ENCODE measurements around the gene CPAMD8.
"Not testable (repeated sequence)": the region's sequence is repeated elsewhere in the genome, so short reads cannot be mapped to it uniquely, and the experiment has no call there.

The CPAMD8 gene

DNA sequence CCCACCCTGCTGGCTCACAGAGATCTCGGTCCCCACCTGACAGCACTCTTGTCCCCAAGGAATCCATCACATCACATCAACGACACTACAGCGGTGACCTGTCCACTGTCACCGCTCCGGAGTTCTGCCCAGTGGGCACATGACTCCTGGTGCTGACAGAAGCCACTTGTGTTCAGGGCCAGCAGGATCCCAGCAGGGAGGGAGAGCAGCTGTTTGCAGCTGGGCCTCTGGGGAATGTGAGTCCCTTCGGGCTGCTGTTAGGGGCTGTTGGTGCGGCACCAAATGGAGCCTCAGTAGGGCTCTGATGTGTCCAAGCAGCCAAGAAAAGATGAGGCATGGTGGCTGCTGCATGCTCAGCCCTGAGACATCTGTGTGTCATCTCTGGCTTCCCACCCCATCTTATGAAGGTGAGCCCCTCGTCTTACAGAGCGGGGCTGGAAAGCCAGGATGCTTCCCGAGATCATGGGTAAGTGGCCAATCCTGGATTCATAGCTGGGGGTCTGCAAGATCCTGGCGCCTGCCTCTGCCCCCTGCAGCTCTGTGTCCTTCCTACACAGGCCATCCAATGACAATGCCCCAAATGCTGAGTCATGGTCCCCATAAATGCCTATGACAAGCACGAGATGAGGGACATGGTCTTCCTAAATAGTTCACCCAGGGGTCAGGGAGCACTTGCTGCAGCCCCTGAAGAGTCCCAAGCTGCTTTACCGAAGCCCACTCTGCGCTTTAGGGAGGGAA, 81.8 kb downstream of the CPAMD8 start:
- no peak for DNase-seq

DNA sequence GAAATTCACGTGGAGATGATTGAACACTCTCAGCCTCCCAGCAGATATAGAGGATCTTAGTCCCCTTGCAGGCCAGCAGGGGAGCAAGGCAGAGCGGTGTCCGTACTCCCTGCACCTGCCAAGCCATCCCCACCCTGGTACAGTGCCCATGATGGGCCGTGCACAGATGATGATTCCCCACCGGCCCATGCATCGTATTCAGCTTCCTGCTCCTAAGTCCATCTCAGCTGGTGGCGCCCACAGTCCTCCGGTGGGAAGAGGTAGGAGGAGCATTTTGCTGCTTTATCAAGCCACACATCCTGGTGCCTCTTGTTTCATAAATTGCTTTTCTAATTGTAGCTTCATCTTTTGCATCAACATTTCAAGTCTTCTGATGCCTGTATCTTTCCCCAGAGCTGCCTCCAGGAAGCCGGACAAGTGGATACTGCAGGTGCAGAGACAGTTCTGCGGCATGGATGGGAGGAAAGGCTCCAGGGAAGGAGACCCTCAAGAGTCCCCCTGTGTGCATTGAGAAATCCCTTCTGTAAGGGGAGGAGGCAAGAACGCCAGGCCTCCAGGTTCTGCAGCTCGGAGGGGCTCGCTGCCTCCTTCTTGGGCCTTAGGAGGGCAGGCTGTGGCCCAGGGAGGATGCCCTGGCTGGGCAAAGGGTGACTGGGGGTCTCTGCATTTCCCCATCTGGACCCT, 82.5 kb downstream of the CPAMD8 start:
- DNase-seq: no peak

DNA sequence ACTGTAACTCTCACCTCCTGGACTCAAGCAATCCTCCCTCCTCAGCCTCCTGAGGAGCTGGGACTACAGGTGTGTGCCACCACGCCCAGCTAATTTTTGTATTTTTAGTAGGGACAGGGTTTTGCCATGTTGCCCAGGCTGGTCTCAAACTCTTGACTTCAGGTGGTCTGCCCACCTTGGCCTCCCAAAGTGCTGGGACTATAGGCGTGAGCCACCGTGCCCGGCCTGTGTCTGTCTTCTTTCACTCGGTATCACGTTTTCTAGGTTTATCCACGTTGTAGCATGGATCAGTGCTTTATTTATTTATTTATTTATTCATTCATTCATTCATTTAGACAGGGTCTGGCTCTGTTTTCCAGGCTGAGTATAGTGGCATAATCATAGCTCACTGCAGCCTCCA, 83.5 kb downstream of the CPAMD8 start:
- not testable (repeated sequence) for DNase-seq

DNA sequence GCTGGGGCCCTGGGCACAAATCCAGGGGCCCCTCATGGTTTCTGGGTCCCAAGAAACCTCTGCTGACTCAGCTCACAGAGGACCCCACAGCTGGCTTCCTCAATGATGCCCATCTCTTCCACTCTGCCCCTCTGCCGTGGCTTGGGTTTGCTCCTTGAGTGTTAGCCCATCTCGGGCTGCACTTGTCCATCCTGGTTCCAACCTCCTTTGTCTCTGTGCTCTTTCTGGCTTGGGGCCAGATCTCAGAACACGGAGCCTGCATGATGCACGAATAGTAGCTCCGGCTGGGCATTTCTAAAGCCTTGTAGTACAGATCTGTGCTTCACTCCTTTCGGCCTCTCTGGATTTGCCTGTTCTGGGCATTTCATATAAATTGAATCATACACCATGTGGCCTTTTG, 84.0 kb downstream of the CPAMD8 start:
- no peak for DNase-seq

DNA sequence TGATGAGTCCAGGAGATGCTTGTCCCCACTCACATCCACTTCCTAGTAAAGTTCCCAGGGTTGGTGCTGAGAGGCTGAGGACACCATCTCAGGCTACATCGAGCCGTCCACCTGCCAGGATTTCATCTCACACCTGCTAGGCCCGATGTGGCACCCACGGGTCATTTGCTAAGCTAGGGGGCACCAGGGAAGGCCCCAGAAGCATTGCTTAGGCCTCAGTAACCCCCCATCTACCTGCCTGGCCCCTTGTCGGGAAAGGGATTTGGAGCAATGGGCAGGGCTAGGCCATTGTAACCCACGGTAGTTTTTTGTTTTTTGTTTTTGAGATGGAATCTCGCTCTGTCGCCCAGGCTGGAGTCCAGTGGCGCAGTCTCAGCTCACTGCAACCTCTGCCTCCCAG, 86.0 kb downstream of the CPAMD8 start:
- DNase-seq: no peak

DNA sequence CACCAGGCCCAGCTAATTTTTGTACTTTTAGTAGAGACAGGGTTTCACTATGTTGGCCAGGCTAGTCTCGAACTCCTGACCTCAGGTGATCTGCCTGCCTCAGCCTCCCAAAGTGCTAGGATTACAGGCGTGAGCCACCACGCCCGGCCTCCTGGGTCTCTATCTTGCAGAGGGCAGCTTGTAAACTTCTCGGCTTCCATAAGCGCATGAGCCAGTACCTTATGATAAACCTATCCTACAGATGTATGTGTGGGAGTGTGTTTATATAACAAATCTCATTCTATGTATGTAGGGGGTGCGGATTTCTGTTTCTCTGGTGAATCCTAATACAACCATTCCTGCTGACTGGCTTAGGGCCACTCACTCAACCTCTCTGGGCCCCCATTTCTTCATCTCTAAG, 86.5 kb downstream of the CPAMD8 start:
- not testable (repeated sequence) for DNase-seq

DNA sequence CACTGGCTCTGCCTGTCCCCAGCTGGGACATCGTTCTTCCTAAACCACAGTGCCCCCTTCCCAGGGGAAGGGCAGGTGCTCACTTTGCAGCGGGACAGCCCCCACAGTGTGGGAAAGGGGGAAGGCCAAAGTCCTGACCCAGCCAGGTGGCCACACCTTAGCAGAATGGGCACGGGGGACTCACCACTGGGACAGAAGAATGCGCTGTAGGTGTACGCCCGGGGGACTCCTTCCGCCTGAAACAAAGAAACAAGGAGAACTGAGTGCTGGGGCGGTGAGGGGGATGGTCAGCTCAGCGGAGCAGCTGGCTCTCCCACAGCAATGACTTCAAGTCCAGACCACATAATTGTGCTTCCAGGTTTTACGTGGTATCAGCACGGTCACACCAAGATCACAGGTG, 88.4 kb downstream of the CPAMD8 start:
- DNase-seq: no peak

DNA sequence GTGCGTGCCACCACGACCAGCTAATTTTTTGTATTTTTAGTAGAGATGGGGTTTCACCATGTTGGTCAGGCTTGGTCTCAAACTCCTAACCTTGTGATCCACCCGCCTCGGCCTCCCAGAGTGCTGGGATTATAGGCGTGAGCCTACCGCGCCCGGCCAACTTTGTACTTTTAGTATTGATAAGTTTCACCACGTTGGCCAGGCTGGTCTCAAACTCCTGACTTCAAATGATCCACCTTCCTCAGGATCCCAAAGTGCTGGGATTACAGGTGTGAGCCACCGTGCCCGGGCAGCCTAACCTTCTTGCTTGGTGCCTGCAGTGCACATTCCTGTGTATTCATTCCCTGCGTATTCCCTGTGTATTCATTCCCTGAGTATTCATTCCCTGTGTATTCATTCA, 88.8 kb downstream of the CPAMD8 start:
- DNase-seq: not testable (repeated sequence)

DNA sequence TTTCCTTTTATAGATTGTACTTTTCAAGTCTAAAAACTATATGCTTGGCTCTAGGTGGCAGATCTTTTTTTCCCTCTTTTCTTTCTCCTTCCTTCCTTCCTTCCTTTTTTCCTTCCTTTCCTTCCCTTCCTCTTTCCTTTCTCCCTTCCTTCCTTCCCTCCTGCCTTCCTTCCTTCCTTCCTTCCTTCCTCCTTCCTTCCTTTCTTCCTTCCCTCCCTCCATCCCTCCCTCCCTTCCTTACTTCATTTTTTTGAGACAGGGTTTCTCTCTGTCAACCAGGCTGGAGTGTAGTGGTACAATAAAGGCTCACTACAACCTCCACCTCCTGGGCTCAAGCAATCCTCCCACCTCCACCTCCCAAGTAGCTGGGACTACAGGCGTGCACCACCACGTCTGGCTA, 89.7 kb downstream of the CPAMD8 start:
- no peak for DNase-seq

DNA sequence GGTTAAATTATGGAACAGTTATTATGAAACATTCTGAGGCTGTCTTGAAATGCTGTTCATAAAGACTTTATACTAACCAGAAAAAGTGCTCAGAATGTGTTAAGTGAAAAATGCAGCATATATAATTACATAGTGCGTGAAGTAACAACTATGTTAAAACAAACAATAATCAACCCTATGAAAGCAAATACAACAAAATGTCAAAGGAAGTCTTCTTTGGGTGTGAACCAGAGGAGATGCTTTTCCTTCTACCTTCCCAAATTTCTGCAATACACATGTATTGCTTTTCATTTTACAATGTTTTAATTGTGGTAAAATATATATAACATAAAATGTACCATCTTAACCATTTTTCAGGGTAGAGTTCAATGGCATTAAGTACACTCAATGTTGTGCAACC, 92.1 kb downstream of the CPAMD8 start:
- DNase-seq: no peak

DNA sequence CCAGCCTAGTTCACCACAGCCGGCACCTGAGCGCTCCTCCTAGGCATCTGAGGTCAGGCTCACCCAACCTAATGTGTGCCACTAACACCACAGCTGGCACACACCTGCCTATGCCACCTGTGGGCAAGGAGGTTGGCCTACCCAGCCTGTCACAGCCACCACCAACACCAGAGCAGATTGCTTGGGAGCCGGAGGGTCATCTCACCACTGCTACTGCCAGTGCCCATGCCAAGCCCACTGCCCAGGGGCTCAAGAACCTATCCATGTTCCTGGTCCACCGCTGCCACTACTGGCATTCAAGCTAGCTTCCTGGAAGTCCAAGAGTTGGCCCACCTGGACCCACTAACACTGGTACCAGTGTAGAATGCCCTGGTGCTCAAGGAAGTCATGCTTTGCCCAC, 95.3 kb downstream of the CPAMD8 start:
- DNase-seq: no peak

DNA sequence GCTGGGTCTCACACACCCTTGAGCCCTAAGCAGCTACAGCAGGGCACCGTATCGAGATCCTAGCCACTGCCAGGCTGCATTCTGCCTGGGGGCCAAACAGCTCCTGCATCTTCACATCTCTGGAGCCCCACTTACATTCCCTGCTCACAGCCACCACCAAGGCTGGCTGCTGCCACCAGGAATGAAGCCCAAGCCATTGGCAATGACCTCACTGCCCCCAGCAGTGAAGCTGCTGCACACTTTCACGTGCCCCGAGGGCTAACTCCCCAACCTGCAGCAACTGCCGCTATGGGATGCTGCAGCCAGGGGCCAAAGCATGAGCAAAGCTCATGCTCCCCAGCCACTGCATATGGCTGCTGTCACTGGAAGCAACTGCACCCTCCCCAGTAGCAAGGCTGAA, 95.9 kb downstream of the CPAMD8 start:
- no peak for DNase-seq

DNA sequence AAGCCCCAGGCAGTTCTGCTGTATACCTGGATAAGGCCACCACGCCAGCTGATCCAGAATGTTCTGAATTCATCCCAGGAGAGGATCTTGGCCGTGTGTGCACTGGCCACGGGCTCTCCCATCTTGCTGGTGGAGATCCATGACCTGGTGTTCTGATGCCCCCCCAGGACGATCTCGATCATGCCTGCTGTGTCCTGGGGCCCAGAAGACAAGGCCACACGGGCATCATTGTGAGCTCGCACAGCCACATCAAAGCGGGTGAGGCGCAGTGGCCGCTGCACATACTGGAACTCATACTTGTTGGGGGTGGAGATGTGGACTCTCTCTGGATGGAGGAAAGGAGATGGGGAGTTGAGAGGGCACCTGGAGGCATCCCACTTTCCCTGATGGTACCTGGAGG, 97.7 kb downstream of the CPAMD8 start:
- DNase-seq: no peak

DNA sequence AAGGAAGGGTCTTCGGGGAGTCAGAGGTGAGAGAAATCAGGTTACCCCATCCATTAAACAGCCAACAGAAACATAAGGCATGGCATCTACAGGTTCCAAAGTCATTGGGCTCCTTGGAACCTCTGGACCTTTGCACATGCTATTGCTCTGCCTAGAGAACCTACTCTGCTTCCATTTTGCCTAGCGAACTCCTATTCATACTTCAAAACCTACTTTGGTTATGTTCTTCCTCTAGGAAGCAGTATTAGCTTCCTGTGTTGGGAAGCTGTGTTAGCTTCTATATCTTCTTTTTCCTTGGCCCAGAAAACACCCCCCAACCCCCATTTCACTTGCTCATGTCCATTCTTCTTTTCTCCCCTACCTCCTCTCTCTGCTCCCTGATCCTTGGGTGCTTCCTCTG, 98.3 kb downstream of the CPAMD8 start:
- no peak for DNase-seq

DNA sequence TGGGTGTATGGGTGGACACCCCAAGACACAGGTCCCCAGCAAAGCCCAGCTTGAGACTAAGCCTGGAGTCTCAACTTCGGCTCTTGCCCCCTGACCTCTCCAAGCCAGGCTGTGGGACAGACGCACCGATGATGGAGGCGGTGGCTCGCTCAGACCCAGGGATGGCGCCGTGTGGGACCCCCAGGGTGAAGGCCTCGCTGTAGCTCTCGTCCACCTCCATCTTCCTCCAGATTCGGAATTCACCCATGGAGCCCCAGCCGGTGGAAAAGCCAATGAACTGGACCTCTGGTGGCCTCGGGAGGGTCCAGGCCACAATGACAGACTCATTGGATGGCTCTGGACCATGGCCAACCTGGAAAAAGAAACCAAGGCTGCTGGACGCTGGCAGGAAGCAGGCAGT, 98.7 kb downstream of the CPAMD8 start:
- no peak for DNase-seq

DNA sequence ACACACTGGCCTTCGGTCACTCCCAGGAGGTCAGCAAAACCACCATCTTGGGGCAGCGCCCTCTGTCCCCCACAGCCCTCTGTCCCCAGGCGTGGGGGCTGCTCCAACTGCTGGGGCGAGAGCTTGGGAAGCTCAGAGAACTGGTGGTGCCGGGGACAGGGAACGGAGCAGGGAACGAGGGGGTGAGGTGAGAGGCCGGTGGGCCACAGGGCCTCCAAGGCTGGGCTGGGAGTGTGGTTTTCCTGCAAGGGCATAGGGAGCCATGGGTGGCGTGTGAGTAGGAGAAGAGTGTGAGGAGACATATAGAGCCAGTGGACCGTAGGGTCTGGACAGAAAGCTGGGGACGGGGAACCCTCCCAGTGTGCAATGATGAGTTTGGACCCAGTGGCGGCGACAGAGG, 103.7 kb downstream of the CPAMD8 start:
- no peak for DNase-seq

DNA sequence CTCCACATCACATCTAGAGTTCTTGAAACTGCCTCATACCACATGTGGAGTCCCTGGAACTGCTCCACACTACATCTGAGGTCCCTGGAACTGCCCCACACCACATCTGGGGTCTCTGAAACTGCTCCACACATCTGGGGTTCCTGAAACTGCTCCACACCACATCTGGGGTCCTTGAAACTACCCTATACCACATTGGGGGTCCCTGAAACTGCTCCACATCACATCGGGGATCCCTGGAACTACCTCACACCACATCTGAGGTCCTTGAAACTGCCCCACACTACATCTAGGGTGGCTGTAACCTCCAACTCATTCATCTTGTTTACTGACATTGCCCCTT, 104.0 kb downstream of the CPAMD8 start:
- no peak for DNase-seq

DNA sequence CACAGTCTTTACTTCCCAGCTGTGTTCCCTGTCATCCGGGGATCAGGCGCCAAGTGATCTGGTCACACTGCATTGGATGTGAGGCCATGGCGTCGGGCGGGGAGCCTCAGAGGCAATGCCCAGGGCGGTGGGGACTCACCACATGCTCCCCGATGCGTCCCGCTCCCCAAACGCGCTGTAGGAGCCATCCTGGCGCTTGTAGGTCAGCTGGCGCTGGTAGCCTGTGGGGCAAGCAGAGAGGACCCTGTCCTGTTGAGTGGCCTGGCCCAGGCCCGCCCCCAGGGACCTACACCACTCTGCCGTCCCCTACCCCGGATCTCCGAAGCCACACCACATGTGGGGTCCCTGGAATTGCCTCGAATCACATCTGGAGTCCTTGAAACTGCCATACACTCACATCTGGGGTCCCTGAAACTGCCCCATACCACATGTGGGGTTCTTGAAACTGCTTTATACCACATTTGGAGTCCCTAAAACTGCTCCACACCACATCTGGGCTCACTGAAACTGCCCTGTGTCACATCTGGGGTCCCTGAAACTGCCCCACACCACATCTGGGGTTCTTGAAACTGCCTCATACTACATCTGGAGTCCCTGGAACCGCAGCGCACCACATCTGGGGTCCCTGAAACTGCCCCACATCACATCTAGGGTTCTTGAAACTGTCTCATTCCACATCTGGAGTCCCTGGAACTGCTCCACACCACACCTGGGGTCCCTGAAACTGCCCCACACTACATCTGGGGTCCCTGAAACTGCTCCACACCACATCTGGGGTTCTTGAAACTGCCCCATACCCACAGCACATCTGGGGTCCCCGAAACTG, 104.6 kb downstream of the CPAMD8 start:
- DNase-seq: no peak

DNA sequence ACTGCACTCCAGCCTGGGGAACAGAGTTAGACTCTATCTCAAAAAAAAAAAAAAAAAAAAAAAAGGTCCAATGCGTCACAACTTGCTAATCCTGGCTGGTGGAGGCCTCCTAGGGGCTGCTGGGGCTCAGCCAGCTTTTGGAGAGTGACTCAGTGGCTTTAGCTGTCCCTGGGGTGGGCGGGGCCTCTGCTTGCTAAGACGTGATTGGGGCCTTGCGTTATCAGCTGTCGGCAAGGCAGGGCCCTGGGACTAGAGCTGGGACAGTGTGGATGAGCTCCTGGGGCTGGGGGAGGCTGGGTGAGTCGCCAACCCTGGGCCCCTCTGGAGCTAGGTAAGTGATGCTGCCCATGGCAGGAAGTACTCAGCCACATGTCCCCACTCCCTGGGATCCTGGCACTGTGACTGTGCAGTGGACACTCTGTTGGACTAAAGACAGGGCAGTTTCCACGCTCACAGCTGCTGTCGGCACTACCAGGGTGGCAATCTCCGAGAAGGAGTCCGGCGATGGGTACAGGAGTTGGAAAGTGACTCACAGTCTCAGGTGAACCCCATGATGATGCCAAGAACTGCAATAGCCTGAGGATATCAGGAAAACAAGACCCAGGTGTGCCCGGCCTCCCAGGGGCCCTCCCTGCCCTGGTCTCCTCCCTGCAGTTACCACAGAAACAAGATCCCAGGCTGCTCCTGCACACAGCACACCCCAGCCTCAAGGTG, 105.6 kb downstream of the CPAMD8 start:
- DNase-seq: peak; percentile 32

DNA sequence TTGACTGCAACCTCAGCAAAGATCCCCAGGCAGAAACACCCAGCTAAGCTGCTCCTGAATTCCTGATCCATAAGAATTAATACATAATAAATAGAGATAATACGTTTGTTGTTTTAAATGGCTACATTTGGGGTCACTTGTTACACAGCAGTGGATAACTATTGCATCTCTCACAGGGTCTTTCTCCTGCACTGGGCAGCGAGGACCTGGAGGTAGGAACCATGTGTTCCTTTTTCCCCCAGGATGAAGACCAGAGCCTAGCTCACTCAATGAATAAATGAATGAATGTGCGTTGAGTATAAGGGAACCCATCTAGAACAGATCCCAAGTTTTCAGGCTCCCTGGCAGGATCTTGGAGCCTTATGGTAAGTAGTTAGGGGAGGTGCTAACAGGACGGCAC, 107.1 kb downstream of the CPAMD8 start:
- DNase-seq: no peak

DNA sequence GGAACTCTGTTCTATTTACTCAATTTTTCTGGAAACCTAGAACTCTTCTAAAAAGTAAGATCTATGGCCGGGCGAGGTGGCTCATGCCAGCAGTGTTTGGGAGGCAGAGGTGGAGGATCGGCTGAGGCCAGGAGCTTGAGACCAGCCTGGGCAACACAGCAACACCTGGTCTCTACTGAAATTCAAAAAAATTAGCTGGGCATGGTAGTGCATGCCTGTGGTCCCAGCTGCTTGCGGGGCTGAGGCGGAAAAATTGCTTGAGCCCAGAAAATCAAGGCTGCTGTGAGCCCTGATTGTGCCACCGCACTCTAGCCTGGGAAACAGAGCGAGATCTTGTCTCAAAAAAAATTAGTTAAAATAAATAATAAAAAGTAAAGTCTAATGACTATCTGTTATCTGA, 109.2 kb downstream of the CPAMD8 start:
- DNase-seq: no peak

DNA sequence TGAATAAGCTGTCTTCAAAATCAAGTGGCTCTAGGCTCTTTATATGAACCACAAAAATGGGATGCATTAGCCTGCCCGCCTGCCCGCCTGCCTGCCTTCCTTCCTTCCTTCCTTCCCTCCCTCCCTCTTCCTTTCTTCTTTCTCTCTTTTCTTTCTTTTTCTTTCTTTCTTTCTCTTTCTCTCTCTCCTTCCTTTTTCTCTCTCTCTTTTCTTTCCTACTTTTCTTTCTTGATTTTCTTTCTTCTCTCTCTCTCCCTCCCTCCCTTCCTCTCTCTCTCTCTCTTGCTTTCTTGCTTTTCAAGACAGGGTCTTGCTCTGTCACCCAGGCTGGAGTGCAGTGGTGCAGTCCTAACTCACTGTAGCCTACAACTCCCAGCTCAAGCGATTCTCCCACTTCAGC, 110.9 kb downstream of the CPAMD8 start:
- no peak for DNase-seq

DNA sequence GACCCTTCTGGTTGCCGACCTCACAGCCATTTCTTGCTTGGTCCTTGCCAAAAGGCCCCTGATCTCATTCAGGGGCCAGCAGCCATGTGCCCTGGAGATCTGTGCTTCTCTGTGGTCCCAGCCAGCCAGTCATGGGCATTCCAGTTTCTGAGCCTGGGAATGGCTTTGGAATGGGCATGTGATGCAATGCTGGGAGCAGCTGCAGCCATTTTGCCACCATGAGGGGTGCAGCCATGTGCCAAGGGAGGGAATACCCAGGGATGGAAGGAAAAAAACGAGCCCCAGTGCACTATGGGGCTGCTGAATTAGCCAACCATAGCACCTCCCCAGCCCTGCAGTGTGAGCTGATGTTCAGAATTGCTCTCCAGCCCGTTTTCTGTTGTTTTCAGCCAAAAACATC, 111.5 kb downstream of the CPAMD8 start:
- no peak for DNase-seq

DNA sequence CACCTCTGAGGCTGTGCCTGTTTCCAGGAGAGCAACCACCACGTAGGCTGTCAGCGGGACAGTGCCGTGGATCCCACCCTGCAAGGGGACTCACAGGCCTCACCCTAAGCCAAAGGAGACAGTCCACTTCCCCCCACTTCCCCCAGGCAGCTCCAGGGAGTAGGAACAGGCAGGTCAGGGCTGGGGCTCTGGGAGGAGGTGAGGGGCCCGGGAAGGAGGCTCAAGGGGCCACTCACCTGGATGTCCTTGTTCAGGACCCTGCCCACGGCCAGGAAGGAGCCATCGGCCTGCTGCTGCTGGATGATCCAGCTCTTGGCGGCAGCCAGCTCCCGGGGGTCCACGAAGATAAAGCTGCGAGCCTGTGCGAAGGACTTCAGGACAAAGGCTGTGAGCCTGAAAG, 112.2 kb downstream of the CPAMD8 start:
- DNase-seq: no peak
